GM18519 (cell line): Measurements from ENCODE around the gene TMEM253.

Experiments
- ATAC-seq: cut with Tn5 transposase; IDR thresholded peaks from one replicate; pipeline ENCODE4 v1.9.1; 2021; ENCODE audit warnings: mild to moderate bottlenecking, moderate library complexity; ENCODE audit not compliant: unreplicated experiment, low FRiP score

The TMEM253 gene

DNA sequence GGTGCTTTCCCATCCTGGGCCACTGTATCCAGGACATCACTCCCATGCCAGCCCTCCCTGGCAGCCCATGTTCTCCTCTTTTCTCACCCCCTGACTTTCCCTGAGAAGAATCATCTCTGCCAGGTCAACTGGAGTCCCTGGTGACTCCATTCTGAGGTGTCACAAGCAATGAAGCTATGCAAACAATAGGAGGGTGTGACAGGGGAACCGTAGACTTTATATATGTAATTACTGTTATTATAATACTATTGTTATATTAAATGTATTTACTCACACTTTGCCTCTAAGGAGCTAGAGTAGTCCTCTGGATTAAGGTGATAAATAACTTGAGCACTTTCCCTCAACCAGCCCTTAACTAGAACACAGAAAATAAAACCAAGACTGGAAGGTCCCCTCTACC, 11.6 kb upstream of the TMEM253 start:
- no peak for ATAC-seq

DNA sequence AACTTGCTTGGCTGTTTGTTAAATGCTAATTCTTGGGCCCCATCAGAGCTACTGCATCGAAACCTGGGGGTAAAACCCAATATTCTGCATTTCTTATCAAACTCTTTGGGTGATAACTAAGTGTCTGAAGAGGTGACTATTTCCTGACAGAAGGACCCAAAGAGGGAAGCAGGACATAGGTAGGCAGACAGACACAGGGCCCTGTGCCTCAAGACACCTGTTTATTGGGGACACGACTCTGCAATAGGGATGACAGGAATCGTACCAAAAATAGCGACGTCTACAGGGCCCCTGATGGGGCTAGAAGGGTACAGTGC, 11.0 kb upstream of the TMEM253 start:
- ATAC-seq = no peak

DNA sequence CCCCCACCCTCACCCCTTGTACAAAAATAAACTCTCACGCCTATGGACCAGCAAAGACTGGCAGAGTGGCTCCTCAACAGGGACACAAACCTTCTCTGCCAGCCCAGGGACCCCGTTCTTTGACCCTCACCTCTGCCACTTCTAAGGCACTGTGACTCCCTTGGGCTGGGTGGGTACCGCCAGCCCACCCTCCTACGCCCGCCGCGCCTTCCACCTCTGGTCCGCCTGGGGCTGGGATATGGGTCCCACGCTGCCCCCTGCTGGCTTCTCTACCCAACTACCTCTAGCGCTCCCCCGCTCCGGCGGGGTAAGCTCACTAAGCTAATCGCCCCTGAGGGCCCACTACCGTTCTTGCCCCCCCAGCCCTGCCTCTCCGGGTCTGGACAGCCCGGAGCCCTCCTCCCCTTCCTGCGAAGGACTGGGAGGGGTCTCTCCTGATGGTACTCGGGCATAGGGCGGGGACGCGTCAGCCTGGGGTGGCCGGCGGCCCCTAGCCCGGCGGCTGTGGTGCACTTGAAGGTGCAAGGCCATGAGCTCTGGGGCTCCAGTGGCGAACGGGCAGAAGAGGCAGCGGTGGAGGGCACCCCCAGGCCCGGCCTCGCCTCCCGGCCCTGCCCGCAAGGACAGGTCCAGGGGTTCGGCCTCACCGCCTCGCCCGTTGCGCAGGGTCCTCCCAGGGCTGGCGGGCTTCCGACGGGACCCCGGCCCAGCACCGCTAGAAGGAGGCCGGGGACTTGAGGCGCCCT, 10.5 kb upstream of the TMEM253 start:
- no peak for ATAC-seq

DNA sequence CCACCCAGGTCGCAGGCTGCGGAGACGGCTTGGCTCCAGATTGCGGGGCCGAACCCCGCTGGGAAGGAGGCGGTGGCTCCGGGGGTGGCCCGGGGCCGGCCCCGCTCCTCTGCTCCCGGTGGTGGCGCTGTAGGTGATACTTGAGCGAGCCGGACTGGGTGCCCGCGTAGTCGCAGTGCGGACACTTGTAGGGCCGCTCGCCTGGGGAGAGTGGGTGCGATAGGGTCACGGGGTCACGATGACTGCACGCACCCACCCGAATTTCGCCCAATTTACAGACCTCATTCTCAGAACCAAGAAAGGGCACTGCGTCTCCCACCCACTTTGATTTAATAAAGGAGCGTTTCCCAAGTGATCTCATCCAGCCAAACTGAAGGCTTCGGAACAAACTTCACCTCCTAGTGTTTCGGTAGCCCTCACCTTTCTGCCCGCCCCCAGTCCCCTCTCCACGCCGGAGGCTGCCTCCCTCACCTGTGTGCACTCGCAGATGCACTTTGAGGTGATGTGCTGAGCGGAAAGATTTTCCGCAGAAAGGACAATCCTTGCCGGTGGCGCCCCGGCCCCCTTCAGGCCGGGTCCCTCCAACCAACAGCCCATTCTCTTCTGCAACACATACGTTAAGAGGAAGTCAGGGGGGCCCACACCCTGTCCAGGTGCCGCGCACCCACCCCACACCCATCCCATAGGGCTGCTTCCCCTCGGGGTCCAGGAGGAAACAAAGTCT, 9.8 kb upstream of the TMEM253 start:
- ATAC-seq = no peak

DNA sequence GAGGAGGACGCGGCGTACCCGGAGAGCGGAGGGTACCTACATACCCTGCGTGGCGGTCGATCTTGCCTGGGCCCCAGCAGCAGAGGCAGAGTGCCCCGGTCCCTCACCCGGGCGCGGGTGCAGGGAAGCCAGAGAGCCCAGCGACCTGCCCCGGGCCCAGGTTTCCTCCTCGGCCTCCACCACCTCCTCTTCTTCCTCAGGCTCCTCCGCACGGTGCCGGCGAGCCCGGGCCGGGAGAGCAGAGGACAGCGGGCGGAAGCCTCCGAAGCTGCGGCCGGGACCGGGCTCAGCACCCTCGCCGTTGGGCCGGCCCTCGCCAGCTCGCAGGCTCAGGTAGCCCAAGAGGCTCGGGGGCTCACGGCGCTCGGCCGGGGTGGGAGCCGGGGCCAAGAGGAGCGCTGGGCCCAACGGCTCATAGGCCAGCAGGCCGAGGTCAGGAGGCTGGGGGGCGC, 9.0 kb upstream of the TMEM253 start:
- no peak for ATAC-seq

DNA sequence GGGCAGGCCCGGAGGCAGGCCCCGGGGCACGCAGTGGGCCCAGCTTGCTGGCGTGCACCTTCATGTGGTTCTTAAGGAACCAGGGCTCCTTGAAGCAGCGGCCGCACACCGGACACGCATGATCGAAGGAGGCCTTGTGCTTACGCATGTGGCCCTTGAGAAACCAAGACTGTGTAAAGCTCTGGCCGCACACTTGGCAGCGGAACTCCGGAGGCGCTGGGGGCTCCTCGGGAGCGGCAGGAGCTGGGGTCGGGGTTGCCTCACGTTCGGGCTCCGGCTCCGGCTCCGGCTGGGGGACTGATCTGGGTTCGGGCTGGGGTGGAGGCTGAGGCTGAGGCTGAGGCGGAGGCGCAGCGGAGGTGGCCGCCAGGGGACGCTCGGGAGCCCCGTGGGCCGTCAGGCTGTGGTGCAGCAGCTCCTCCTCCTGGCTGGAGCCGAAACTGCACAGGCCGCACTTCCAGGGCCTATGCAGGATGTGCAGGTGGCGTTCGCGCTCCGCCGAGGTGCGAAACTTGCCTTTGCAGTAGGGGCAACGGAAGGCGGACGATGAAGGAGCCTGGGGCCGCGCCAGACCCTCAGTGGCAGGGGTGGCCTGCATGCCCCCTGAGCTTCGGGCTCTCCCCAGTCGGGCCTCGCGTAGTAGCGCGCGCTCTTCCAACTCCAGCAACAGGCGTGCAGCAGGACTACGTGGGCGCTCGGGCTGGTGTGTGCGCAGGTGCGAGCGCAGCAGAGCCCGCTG, 8.4 kb upstream of the TMEM253 start:
- ATAC-seq = peak; percentile 74

DNA sequence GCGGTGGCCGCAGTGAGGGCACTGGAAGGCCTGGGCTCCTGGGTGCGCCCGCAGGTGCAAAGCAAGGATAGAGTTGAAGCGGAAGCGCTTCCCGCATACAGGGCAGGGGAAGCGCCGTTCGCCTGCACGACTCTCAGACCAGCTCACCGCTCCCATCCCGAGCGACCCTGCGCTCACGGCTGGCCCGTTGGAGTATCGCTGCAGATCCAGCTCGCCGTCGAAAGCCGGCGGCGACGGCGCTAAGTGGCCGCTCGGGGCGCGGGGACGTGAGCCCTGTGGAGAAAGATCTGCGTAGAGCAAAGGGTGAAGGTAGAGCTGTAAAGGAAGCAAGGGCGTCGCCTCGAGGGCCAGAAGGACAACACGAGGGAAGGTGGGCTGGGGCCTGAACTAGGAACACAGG, 7.8 kb upstream of the TMEM253 start:
- ATAC-seq = no peak

DNA sequence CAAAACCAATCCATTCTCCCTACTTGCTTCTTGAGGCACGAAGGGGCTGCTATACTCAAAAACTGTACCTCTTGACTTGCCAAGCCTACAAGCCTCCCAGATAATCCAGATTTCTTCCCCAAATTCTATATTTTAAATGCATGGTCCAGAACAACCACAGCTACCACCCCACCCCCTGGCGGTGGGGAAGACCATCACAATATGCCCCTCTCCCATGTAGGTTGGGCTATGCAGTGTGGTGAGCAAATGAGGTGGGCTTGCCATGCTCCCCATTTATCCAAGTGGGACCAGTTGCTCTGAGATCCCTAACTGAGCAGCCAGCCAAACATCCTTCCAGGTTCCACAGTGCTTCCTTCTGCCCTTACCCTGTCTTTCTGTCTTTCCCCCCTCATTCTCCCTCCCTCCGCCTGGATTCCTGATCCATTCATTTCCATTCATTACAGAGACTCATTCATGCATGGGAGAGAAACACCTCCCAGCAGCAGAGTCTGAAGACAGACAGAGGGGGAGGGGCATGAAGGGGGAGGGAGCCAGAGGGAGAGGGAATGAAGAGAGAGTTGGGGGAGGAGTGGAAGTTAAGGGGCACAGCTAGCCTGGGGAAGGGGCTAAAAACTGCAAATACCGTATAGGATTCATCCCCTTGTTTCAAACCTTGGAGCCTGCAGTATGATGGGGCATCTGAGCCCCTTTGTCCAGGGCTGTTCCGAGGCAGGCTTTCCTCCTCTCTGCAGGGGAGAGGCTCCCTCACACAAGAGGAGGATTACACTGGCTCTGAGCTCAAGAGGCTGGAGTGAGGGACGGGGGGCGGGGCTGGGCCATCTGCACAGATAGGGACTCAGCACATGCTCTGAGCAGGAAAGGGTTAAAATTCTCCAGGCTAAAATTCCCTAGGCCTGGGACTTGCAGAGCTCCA, 6.8 kb upstream of the TMEM253 start:
- ATAC-seq = no peak

DNA sequence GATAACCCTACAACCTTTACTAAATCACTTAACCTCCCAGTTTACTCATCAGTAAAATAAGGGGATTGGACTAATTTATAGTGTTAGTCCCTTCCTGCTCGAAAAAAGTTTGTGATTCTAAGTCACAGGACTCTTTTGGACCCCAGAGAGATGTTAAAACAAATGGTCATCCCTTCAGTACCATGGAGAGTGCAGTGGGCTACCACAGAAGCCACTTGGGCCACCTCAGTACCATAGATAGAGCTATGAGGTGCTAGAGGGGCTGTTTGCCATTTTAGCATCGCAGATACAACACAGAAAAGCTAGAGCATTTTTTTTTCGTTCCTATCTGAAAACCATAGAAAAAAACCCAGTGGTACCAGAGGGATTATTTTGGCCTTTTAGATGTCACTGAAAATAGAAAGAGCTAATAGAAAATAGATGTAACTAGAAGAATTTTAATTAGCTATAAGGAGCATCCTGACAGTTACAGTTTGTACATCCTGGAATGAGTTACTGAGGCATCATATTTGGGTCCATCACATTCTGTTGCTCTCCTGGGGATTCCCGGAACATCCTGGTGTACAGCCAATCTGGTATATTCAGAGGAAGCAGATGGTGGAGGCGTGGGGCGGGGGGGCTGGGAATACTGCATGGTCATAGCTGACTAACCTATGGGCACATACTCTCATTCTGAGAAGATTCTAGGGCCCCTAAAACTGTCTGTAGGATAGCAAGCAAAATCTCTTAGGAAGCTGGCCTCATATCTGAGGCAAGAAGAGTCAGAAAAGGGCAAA, 5.2 kb upstream of the TMEM253 start:
- no peak for ATAC-seq

DNA sequence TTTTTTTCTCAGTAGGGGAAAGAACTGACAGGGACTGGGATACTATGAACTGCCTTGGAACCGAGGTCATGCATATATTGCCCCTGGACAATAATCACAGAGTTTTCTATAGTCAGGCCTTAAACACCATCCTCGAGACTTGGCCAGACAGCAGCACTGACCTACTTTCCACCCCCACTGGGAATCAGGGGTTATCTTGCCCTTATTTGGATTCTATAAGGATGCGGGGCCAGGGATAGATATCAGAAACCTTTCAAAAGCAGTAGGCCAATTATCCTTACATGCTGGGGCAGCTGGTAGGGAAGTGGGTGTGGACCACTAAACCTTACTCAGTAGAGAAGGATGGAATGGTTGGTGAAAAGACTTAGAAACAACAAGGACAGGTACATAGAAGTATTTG, 4.4 kb upstream of the TMEM253 start:
- no peak for ATAC-seq

DNA sequence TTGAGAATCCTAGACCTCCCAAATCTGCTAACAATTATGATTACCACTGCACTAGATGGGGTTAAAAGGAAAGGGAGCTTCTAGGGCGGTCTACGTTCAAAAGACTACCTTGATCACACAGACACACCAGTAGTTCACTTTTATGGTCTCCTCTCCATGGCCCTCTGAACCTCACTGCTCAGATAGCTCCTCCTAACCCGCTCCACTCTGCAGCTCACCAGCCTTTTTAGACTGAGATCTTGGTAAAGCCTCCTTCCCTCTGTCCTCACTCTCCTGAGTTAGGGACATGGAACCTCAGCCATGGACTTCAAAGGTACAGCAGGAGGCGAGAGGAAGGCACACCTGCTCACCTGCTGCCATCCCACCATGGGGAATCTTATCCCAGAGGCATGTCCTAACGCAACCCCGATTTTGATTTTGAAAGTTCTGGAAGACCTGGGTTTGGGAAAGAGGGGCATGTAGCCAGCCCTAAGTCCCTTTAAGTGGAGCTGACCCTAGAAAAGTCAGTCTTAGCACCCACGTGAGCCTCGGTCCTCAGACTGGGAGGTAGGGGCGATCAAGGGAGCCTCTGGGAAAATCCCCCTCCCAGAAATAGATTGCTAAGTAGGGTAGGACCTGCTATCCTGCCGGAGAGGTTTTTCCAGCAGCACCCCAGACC, 3.8 kb upstream of the TMEM253 start:
- ATAC-seq = no peak

DNA sequence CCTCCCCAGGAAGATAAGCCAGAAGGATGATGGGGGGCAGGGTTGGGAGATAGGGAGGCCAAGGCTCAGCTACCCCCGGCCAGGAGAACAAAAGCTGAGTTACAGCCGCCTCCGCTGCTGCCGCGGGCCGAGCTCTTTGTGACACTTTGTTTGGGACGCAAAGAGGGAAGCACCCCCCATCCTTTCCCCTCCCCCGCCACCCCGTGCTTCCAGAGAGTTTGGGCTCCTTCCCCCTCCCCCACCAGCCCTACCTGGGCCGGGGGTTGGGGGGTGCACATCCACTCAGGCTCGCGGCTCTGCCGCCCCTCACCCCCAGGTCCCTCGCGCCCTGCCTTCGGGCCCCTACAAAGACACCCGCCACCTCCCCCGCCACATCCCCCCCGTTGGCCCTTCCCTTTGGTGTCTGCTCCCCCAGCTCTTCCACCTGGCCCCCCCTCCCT, 3.2 kb upstream of the TMEM253 start:
- ATAC-seq = no peak

DNA sequence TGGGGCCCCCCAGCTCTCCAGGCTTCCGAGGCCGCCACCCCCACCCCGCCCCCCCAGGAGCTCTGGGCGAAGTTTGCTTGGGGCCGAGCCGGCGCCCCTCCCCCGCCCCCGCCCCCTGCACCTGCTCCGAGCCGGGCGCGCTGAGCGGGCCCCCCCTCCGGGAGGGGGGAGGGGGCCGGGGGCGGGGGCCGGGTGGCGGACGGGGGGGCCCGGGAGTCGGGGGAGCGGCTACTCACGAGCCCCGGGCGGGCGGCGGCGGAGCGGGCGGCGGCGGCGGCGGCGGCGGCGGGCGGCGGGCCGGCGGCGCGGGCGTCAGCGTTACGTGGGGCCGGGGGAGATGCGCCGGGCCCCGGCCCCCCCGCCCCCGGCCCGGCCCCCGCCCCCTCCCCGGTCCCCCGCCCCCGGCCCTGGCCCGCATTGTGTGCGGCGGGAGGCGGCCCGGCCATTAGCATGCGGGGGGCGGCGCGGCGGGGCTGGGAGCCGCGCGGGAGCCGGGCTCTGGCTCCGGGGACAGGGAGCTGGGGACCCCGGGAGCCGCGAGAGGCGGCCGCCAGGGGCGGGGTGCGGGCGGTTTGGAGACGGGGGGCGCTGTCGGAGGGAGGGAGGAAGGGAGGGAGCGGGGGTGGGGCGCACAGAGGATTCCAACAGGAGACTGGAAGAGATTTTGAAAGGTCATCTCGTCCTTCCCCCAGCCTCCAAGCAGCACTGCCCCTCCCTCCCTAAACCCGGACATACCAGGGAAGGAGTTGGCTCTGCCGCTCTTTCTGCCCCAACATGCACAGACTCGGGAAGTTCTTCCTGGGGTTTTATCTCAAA, 2.6 kb upstream of the TMEM253 start, which contains the start of gene ZNF219:
Gene ZNF219 (minus strand): TSS at position 580 of the 816 bp plus-strand sequence. CDS start 5,064 bp downstream, outside the sequence.
- no peak for ATAC-seq

DNA sequence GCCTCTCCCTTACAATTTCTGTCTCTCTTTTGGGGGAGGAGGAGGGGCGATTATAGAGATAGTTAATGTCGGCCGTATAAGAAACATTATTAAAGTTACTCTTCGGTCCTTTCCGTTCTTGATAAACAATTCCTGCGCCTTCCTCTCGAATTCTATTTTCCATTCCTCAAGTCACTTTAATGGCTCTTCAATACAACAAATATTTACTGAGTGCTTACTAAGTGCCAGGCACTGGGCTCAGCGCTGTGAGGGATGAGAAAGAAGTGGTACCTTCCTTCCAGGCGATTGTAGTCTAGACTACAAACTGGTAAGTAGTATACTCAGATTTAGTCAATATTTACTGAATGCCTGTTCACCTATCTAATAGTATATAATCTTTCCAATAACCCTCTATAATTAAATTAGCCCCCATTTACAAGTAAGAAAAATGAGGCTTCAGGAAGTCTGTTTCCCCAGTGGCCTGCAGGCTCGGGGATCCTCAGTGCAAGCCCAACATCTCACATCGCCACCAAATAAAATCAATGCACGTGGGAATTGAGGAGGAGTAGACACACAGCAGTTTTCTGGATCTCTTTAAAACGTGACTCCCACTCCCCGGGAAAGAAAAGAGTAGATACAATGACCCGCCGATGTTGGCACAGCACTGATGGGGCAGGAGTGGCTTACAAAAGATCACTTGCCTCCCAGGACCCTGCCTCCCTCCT, 1.8 kb upstream of the TMEM253 start:
- no peak for ATAC-seq

DNA sequence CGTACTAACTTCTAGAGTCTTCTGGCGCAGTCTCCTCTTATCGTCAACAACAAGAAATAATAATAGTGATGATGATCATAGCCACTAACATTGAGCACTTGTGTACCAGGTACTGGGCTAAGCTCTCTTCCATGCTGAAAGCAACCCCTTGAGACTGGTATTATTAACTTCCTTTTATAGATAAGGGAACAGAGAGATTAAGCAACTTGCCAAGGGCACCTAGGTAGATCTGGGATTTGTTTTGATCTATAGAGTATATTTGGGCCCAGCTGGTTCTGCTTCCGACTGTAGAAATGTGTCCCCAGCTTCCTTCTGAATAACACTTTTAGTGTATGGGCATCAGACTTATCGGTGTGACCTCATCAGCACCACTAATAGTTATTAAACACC, 1.3 kb upstream of the TMEM253 start:
- no peak for ATAC-seq

DNA sequence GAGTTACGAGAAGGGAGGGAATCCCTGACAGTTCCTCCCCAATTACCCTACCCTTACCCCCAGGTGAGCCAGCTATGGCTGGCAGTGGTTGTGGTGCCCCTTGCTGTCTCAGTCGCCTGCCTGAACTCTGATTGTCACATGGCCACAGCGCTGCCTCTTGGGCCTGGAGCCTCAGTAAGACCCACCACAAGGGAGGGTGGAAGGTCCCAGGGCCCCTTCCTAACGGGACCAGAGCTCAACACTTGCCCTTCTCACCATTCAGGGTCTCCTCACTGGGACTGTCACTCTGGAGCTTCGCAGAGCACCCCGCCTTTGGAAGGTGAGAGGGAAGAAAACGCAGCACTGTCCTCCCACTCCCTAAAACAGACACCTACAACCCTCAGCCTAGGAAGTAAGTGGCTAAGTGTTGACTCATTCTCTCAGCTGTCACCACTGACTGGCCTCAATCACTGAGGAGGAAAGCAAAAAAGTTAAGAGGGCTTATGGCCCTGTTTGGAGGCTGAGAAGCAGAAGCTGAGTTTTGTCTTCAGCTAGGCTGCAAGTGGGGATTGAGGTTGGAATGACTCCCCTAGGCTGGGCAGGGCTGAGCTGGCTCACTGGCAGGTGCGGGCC, 1.0 kb downstream of the TMEM253 start:
- ATAC-seq = no peak
